RCC 7860 (cell line): ENCODE measurements around the gene ST6GALNAC6.

Source experiments
- DNase-seq: peaks from one replicate; pipeline ENCODE4 v3.0.0-alpha.2; 2015; ENCODE audit warnings: low spot score
- FAIRE-seq: peaks from 2 replicates; lab custom pipeline; 2012; peaks lifted over from hg19 to GRCh38; lab: Jason Lieb, UNC

ST6GALNAC6 gene

GRCh38 chr9:127934986-127935385 lies 35.6 kb upstream of the ST6GALNAC6 start:
- FAIRE-seq: no peak
- DNase-seq: no peak

GRCh38 chr9:127934248-127934647 lies 34.8 kb upstream of the ST6GALNAC6 start:
- DNase-seq (no peak), FAIRE-seq (no peak)

- peak; percentile 39 for DNase-seq
- FAIRE-seq: no peak
Measured at GRCh38 chr9:127931092-127931881, 31.9 kb upstream of the ST6GALNAC6 start.

- DNase-seq (peak; percentile 56), FAIRE-seq (no peak)
Measured at GRCh38 chr9:127930231-127931091, 31.1 kb upstream of the ST6GALNAC6 start, which contains the start of gene PIP5KL1. PIP5KL1 (minus strand) TSS chr9:127930777; CDS start chr9:127930752, 25 bp downstream.

- DNase-seq (no peak), FAIRE-seq (no peak)
Measured at GRCh38 chr9:127929625-127929979, 30.2 kb upstream of the ST6GALNAC6 start.

- FAIRE-seq (no peak), DNase-seq (no peak)
Measured at GRCh38 chr9:127928676-127929624, 29.5 kb upstream of the ST6GALNAC6 start.

GRCh38 chr9:127927988-127928675 lies 28.7 kb upstream of the ST6GALNAC6 start:
- FAIRE-seq (no peak), DNase-seq (no peak)

- FAIRE-seq: no peak
- DNase-seq: no peak
Measured at GRCh38 chr9:127927201-127927987, 28.0 kb upstream of the ST6GALNAC6 start.

GRCh38 chr9:127926906-127927200 lies 27.4 kb upstream of the ST6GALNAC6 start:
- FAIRE-seq (no peak), DNase-seq (no peak)

- DNase-seq (no peak), FAIRE-seq (no peak)
Measured at GRCh38 chr9:127925959-127926905, 26.8 kb upstream of the ST6GALNAC6 start.

- DNase-seq (no peak), FAIRE-seq (no peak)
Measured at GRCh38 chr9:127924736-127925444, 25.5 kb upstream of the ST6GALNAC6 start.

GRCh38 chr9:127923771-127924170 lies 24.4 kb upstream of the ST6GALNAC6 start:
- DNase-seq: peak; percentile 91
- peak; percentile 35 for FAIRE-seq

GRCh38 chr9:127923046-127923445 lies 23.6 kb upstream of the ST6GALNAC6 start:
- FAIRE-seq: no peak
- no peak for DNase-seq

GRCh38 chr9:127921557-127922120 lies 22.2 kb upstream of the ST6GALNAC6 start:
- DNase-seq: peak; percentile 49
- no peak for FAIRE-seq

- no peak for DNase-seq
- FAIRE-seq: no peak
Measured at GRCh38 chr9:127920794-127921193, 21.4 kb upstream of the ST6GALNAC6 start.

GRCh38 chr9:127919253-127919815 lies 19.9 kb upstream of the ST6GALNAC6 start:
- FAIRE-seq (peak; percentile 99), DNase-seq (peak; percentile 100)
